ENCODE data around the gene MALL. TPM values are rescaled to one million over a fixed set of nuclear protein-coding genes. Genes with fewer than 3 reads are reported as not detected.

MALL gene
- total and polyA plus RNA-seq, 12 donors = 6.8 to 43.6 (median 11.4) TPM

DNA sequence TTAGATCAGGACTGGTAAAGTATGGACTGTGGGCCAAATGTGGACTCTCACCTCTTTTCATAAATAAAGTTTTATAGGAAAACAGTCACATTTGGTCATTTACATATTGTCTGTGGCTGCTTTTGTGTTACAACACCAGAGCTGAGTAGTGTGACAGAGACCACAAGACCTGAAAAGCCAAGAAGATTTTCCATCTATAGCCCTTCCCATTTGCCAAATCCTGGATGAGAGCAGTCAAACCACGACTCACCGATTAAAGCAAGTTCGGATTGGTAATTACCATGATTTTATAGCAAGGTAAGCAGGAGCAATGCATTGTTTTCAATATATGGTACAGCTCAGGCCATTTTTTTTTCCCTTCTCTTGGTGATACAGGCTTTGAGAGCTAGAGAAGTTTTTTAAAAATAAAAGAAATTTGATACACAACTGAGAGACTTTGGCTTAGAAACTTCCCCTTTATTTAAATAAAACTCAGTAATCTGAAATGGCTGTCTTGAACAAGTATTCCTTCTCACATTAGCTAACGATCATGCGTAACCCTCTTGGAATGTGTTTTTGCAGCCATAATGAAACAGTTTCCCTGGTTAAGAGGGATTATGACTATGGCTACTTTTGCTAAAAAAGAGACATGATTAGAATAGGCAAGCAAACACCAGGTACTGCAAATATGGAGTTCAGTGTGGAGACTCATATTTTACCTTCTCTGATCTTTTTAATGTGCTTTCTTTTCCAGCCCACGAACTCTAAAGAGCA lies 9.5 kb upstream of the MALL start:
- DNase-seq (no peak), ATAC-seq (no peak)
- 88 to 89% methylated on average over 6 of the region's 6 CpGs for WGBS, 2 donors
- H3K4me1 ChIP-seq = peaks cover 0 to 16% (median 5%) of the 10 kb centered on the region in 9 donors
- no peaks in the 10 kb centered on the region for H3K36me3 ChIP-seq
- H3K27ac ChIP-seq = no peak overlapping the region
- H3K4me3 ChIP-seq = no peak overlapping the region
- no peaks in the 10 kb centered on the region for H3K27me3 ChIP-seq
- intact Hi-C loops (cut with DNase I) = loop anchor here in 1 of 10 donors (5.0 kb wide), 1 partner anchor 32 kb away; no protein-coding TSS in a partner anchor
- TF ChIP-seq, protein P1, sequence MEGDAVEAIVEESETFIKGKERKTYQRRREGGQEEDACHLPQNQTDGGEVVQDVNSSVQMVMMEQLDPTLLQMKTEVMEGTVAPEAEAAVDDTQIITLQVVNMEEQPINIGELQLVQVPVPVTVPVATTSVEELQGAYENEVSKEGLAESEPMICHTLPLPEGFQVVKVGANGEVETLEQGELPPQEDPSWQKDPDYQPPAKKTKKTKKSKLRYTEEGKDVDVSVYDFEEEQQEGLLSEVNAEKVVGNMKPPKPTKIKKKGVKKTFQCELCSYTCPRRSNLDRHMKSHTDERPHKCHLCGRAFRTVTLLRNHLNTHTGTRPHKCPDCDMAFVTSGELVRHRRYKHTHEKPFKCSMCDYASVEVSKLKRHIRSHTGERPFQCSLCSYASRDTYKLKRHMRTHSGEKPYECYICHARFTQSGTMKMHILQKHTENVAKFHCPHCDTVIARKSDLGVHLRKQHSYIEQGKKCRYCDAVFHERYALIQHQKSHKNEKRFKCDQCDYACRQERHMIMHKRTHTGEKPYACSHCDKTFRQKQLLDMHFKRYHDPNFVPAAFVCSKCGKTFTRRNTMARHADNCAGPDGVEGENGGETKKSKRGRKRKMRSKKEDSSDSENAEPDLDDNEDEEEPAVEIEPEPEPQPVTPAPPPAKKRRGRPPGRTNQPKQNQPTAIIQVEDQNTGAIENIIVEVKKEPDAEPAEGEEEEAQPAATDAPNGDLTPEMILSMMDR (IDR thresholded peaks at IDR 0.05) = no peak
- no peaks in the 10 kb centered on the region for H3K9me3 ChIP-seq

- 59 to 71% methylated on average over 4 of the region's 4 CpGs for WGBS, 2 donors
- ATAC-seq (no peak), DNase-seq (no peak)
- H3K4me3 ChIP-seq = no peak overlapping the region
- intact Hi-C loops (cut with DNase I) = loop anchor here in 1 of 10 donors (5.0 kb wide), 1 partner anchor 33 kb away; no protein-coding TSS in a partner anchor
- no peaks in the 10 kb centered on the region for H3K9me3 ChIP-seq
- no peak overlapping the region for H3K27ac ChIP-seq
- TF ChIP-seq, protein P1 (IDR thresholded peaks at IDR 0.05) = no peak
- peaks cover 0 to 25% (median 5%) of the 10 kb centered on the region in 9 donors for H3K4me1 ChIP-seq
- H3K36me3 ChIP-seq = no peaks in the 10 kb centered on the region
- H3K27me3 ChIP-seq = peaks cover 0 to 1% (median 0%) of the 10 kb centered on the region in 7 donors
These were observed 8.6 kb upstream of the MALL start for GRCh38 chr2:110124038-110124825.

GRCh38 chr2:110121592-110121991 lies 6.0 kb upstream of the MALL start:
- Histone ChIP-seq H3K4me3 (no peak overlapping the region), H3K4me1 (peaks cover 0 to 45% (median 13%) of the 10 kb centered on the region in 9 donors), H3K27ac (peak overlapping the region in 5 of 10 donors; percentile 5 to 84 (median 73)), H3K9me3 (no peaks in the 10 kb centered on the region), H3K27me3 (peaks cover 0 to 25% (median 10%) of the 10 kb centered on the region in 7 donors), H3K36me3 (no peaks in the 10 kb centered on the region)
- 95 to 97% methylated on average over 3 of the region's 3 CpGs for WGBS, 2 donors
- DNase-seq (no peak), ATAC-seq (no peak)
- intact Hi-C loops (cut with DNase I) = loop anchor here in 1 of 10 donors (5.0 kb wide), 1 partner anchor 36 kb away; no protein-coding TSS in a partner anchor
- TF ChIP-seq, protein P1 (IDR thresholded peaks at IDR 0.05) = no peak

DNA sequence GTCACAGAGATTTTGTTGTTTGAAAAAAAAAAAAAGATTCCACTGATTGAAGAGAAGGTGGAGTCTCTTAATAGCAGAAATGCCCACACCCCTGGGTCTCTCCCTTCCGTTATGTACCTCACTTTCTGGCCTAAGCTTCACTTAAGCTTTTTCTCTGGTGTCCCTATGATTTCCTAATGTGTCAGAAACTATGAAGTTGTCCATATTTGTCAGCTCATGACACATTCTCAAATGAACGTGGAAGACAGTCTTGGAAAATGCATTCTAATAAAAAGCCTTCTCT lies 5.4 kb upstream of the MALL start:
- WGBS, 2 donors = 60 to 70% methylated on average over 2 of the region's 2 CpGs

More for the DNA sequence above, 5.4 kb upstream of the MALL start:
- intact Hi-C loops (cut with DNase I) = loop anchor here in 1 of 10 donors (5.0 kb wide), 1 partner anchor 36 kb away; no protein-coding TSS in a partner anchor
- H3K4me3 ChIP-seq = no peak overlapping the region
- no peaks in the 10 kb centered on the region for H3K36me3 ChIP-seq
- ATAC-seq (peak in 6 of 8 donors; percentile 2 to 56 (median 26)), DNase-seq (no peak)
- TF ChIP-seq, protein P1 (IDR thresholded peaks at IDR 0.05) = no peak
- H3K27ac ChIP-seq = peak overlapping the region in 7 of 10 donors; percentile 3 to 84 (median 48)
- H3K27me3 ChIP-seq = peaks cover 0 to 31% (median 16%) of the 10 kb centered on the region in 7 donors
- peaks cover 0 to 51% (median 19%) of the 10 kb centered on the region in 9 donors for H3K4me1 ChIP-seq
- no peaks in the 10 kb centered on the region for H3K9me3 ChIP-seq
